Ecto neural progenitor cell (in vitro differentiated cells): ENCODE data around the gene ADD2.
"Not testable (repeated sequence)": the region's sequence is repeated elsewhere in the genome, so short reads cannot be mapped to it uniquely, and the experiment has no call there.

Experiments used
- DNase-seq: peaks from one replicate; pipeline ENCODE4 v3.0.0-alpha.2; 2018; ENCODE audit warnings: low spot score

The ADD2 gene

DNA sequence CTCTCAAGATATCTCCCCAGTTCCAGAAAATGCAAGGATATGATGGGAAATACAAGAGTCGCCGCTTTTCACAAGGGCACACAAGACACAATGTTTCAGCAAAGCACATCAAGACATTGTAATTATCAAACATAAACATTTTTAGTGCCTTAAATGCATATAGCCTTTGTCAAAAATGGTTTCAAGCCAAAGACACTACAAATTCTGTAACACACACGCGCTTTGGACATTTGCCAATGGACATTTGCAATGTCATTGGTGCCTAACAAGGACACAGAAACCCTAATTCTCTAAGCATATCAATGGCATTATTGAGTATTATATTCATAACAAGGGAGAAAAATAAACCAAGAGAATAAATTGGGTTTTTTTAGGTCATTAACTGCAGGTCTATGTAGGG is 16.1 kb downstream of the ADD2 start:
- DNase-seq: no peak

DNA sequence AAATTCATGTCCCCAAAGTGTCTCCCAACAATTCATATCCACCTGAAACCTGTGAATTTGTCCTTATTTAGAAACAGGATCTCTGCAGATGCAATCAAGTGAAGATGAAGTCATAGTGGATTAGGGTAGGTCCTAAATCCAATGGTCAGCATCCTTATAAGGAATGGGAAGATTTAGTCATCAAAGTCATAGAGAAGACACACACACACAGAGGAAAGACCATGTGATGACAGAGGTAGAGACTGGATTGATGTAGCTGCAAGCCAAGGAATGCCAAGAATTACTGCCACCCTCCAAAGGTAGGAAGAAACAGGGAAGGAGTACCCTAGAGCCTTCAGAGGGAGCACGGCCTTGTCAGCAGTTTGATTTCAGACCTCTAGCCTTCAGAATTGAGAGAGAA is 17.7 kb downstream of the ADD2 start:
- no peak for DNase-seq

GRCh38 chr2:70748002-70748784 is 19.8 kb downstream of the ADD2 start:
- no peak for DNase-seq

- no peak for DNase-seq
Measured at GRCh38 chr2:70747284-70747683, 20.7 kb downstream of the ADD2 start.

GRCh38 chr2:70746094-70746974 is 21.7 kb downstream of the ADD2 start:
- DNase-seq: no peak

GRCh38 chr2:70745276-70745825 is 22.6 kb downstream of the ADD2 start:
- no peak for DNase-seq

- no peak for DNase-seq
Measured at GRCh38 chr2:70744397-70744796, 23.6 kb downstream of the ADD2 start.

GRCh38 chr2:70743677-70744076 is 24.3 kb downstream of the ADD2 start:
- no peak for DNase-seq

GRCh38 chr2:70743068-70743467 is 24.9 kb downstream of the ADD2 start:
- DNase-seq: no peak

DNA sequence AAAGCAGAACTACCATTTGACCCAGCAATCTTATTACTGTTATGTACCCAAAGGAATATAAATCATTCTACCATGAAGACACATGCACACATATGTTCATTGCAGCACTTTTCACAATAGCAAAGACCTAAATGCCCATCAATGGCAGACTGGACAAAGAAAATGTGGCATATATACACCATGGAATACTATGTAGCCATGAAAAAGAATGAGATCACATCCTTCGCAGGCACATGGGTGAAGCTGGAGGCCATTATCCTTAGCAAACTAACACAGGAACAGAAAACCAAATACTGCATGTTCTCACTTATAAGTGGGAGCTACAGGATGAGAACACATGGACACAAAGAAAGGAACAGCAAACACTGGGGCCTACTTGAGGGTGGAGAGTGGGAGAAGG is 28.5 kb downstream of the ADD2 start:
- DNase-seq: not testable (repeated sequence)

DNA sequence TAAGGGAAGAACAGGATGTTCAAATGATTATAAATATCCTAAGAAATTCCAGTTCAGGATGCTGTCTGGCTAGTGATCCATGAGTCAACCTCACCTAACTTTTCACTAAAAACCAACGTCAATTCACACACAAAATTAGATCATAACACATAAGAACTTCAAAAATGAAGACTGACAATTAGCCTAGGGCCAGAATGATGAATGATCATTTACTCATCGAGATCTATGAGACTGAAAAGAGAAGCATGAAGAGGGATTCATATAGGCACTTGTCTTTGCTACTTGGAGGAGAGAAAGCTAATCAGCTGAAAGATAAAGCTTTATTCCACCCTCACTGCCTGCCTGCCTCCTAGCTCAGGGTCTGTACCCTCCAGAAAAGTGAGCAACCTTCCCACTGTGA is 29.8 kb downstream of the ADD2 start:
- DNase-seq: no peak

GRCh38 chr2:70735071-70735470 is 32.9 kb downstream of the ADD2 start:
- no peak for DNase-seq

DNA sequence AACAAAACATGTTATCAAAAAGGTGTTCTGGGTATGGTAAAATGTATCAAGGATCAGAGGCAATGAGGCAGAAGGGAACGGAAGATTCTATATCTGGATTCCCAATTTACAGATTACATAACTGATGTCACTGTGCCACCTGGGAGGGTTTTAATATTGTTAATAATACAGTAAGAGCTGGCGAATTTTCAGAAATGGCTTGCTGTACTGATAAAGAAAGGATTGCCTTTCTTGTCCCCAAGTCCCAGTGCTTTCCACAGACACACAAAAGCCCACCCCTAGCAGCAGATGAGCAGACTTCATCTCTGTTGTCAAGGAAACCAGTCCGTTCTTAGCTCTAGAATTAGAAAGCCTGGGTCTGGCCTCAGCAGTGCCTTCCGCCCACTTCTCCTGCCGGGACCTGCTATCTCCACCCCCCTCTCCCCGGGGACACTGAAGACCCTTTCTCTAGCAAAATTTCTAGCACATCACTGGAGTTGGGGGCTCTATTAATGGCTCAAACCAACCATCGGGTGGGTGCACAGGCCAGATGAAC is 34.3 kb downstream of the ADD2 start:
- no peak for DNase-seq

DNA sequence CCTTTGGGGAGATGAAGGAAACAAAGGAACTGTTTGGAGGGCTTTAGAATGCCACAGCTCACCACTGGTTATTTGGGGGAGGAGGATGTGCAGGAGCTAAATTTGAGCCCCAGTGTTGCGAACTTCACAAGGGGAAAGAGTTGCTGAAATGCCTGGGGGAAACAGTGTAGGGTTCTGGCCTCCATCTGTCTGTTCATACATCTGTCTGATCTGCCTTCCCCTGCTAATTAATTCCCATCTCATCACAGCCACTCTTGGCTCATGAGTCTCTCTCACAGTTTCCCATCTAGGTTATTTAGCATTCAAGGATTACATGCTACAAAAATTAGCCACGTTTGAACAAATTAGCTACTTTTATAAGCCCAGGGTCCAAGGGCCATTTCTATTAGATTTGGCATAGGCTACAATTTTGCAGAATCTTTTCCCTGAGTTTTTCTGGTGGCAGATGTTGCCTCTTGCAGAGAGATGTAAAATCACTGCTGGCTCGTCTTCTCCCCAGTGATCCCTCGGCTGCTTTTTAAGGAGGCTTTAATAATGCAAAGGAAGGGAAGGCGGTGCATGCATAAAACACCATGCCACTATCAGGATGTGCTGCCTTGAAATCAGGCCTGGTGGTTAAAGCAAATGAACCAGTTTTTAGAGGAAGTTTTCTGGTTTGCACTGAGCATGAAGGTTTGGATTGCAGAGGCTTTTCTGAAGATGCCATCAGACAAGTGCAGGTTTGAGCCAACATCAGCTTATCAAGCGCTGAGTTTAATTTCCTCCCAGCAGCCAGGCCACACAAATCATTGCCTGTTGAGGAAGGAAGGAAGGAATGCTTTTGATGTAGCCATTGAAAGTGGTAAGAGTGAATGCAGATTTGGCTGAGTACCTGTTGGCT is 35.0 kb downstream of the ADD2 start:
- no peak for DNase-seq

DNA sequence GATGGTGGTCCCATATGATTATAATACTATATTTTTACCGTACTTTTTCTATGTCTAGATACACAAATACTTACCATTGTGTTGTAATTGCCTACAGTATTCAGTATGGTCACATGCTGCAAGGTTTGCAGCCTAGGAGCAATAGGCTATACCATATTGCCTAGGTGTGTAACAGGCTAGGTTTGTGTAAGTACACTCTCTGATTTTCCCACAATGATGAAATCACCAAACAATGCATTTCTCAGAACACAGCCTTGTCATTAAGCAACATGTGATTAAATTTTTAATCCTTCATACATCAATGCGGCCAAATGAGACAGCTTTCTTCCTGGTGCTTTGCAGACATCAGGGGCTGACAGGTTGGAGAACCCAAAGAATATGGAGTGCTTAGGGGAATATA is 37.3 kb downstream of the ADD2 start:
- no peak for DNase-seq

- no peak for DNase-seq
Measured at GRCh38 chr2:70729647-70730046, 38.4 kb downstream of the ADD2 start.

DNA sequence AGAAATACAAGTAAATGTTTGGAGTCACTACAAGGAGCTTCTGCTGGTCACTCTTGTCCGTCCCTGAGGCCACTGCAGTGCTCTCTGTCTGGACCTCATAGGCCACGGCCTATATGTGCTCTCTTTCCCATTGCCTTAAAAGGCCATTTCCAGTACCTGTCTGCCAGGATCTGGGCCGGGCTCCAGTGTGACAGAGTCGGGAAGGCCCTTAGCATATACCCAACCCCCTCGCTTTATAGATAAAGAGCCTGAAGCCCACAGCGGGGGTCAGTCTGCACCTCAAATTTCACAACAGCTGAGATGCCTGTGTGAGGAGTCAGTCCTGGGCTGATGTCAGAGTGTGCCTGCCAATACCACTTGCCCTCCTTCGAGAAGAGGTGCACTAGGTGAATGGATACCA is 39.9 kb downstream of the ADD2 start:
- DNase-seq: no peak

- no peak for DNase-seq
Measured at GRCh38 chr2:70726947-70727725, 40.9 kb downstream of the ADD2 start.

DNA sequence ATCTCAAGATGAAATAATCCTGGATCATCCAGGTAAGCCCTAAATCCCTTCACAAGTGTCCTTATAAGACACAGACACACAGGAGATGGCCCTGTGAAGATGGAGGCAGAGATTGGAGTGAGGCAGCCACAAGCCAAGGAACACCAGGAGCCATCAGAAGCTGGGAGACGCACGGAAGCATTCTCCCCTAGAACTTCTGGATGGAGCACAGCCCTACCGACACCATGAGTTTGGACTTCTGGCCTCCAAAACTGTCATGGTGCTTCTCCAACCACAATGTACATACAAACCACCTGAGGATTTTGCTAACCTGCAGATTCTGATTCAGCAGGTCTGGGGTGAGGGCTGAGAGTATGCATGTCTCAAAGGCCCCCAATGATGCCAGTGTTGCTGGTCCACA is 42.5 kb downstream of the ADD2 start:
- DNase-seq: peak; percentile 24

- peak; percentile 41 for DNase-seq
Measured at GRCh38 chr2:70724366-70724765, 43.6 kb downstream of the ADD2 start.
